Activated CD8-positive, alpha-beta T cell treated with anti-CD3 and anti-CD28 coated beads for 36 hours (primary cell): Measurements from ENCODE around the gene STMN3. TPM values are rescaled to one million over a fixed set of nuclear protein-coding genes. Genes with fewer than 3 reads are reported as not detected.

ENCODE experiments used
- ATAC-seq: fragments of 200-7000 bp; cut with Tn5 transposase; one replicate; pipeline ENCODE4 v1.10.0; 2021; ENCODE audit warnings: mild to moderate bottlenecking, moderate library complexity
- CTCF ChIA-PET: fragments of 350-600 bp; sonication (Branson Sonifier 250); formaldehyde crosslinking; loops from one replicate; lab custom pipeline; 2021; ENCODE audit warnings: antibody characterized with exemption; lab: Charles Lee
- POLR2A ChIA-PET: fragments of 350-600 bp; sonication (Branson Sonifier 250); formaldehyde crosslinking; loops from one replicate; lab custom pipeline; 2021; ENCODE audit warnings: antibody characterized with exemption; lab: Charles Lee
- DNase-seq: peaks from one replicate; pipeline ENCODE4 v3.0.0-alpha.2; 2020
- H3K27ac Mint-ChIP-seq: one replicate; pipeline ENCODE4 v1.8.0; 2021; ENCODE audit warnings: mild to moderate bottlenecking, mixed read lengths
- H3K27me3 Mint-ChIP-seq: one replicate; pipeline ENCODE4 v1.8.0; 2021; ENCODE audit warnings: mixed read lengths
- H3K36me3 Mint-ChIP-seq: one replicate; pipeline ENCODE4 v1.8.0; 2021; ENCODE audit warnings: low read depth, mixed read lengths
- H3K4me1 Mint-ChIP-seq: one replicate; pipeline ENCODE4 v1.8.0; 2021; ENCODE audit warnings: low read depth, mixed read lengths
- H3K4me3 Mint-ChIP-seq: one replicate; pipeline ENCODE4 v1.8.0; 2021; ENCODE audit warnings: mild to moderate bottlenecking, moderate library complexity, mixed read lengths
- H3K9me3 Mint-ChIP-seq: one replicate; pipeline ENCODE4 v1.8.0; 2021; ENCODE audit warnings: mixed read lengths
- intact Hi-C: fragments of 100-400 bp; cut with micrococcal nuclease; formaldehyde crosslinking; loops from one replicate; pipeline ENCODE4 v1.10.0; 2022
- total RNA-seq, 2 experiments: library from RNA; stranded (reverse); gene quantifications; one replicate each; pipeline ENCODE4 v1.2.3, GENCODE V29; 2021
- TF ChIP-seq, protein P1 (sequence below): fragments of 200-600 bp; IDR thresholded peaks from one replicate; pipeline ENCODE4 v1.8.0; 2022; ENCODE audit warnings: antibody characterized with exemption, mild to moderate bottlenecking

STMN3 gene
- total RNA-seq, 2 experiments from 2014 or later: 17.8 to 18.4 TPM

GRCh38 chr20:63697357-63697867 is 44.2 kb upstream of the STMN3 start:
- DNase-seq: no peak
- no peak for ATAC-seq
- Mint-ChIP-seq H3K27ac (no peak overlapping the region), H3K4me1 (peaks cover 26% of the 10 kb centered on the region), H3K27me3 (no peaks in the 10 kb centered on the region), H3K36me3 (peaks cover 16% of the 10 kb centered on the region), H3K9me3 (no peaks in the 10 kb centered on the region), H3K4me3 (no peak overlapping the region)
- ChIA-PET CTCF (interaction anchor here (0.6 to 1.3 kb wide), 2 partner anchors 158 to 160 kb away, joined by 3 read pairs; no protein-coding TSS in a partner anchor), POLR2A (interaction anchor here (0.8 to 2.7 kb wide), 6 partner anchors 9 to 159 kb away, joined by 3 to 16 read pairs (median 8); partner anchors contain the start of genes ARFRP1, LIME1 and ZGPAT)
- intact Hi-C loops: no loop called here
- TF ChIP-seq, protein P1, sequence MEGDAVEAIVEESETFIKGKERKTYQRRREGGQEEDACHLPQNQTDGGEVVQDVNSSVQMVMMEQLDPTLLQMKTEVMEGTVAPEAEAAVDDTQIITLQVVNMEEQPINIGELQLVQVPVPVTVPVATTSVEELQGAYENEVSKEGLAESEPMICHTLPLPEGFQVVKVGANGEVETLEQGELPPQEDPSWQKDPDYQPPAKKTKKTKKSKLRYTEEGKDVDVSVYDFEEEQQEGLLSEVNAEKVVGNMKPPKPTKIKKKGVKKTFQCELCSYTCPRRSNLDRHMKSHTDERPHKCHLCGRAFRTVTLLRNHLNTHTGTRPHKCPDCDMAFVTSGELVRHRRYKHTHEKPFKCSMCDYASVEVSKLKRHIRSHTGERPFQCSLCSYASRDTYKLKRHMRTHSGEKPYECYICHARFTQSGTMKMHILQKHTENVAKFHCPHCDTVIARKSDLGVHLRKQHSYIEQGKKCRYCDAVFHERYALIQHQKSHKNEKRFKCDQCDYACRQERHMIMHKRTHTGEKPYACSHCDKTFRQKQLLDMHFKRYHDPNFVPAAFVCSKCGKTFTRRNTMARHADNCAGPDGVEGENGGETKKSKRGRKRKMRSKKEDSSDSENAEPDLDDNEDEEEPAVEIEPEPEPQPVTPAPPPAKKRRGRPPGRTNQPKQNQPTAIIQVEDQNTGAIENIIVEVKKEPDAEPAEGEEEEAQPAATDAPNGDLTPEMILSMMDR: no peak

DNA sequence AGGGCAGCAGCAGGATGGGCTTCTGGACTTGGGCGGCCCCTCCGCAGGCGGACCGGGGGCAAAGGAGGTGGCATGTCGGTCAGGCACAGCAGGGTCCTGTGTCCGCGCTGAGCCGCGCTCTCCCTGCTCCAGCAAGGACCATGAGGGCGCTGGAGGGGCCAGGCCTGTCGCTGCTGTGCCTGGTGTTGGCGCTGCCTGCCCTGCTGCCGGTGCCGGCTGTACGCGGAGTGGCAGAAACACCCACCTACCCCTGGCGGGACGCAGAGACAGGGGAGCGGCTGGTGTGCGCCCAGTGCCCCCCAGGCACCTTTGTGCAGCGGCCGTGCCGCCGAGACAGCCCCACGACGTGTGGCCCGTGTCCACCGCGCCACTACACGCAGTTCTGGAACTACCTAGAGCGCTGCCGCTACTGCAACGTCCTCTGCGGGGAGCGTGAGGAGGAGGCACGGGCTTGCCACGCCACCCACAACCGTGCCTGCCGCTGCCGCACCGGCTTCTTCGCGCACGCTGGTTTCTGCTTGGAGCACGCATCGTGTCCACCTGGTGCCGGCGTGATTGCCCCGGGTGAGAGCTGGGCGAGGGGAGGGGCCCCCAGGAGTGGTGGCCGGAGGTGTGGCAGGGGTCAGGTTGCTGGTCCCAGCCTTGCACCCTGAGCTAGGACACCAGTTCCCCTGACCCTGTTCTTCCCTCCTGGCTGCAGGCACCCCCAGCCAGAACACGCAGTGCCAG is 43.6 kb upstream of the STMN3 start, which contains the start of gene TNFRSF6B:
TNFRSF6B (plus strand) TSS at position 25 of the 729 bp plus-strand sequence; CDS start at position 141, 116 bp downstream.
- TF ChIP-seq, protein P1: no peak
- ATAC-seq: peak; percentile 14
- Mint-ChIP-seq H3K4me3 (no peak within 1 kb of the TSS), H3K27ac (peak within 1 kb of the TSS; percentile 25), H3K36me3 (peaks cover 18% of the 10 kb centered on the region), H3K4me1 (peaks cover 26% of the 10 kb centered on the region), H3K9me3 (no peaks in the 10 kb centered on the region), H3K27me3 (no peaks in the 10 kb centered on the region)
- ChIA-PET CTCF (interaction anchor here (0.6 to 1.3 kb wide), 3 partner anchors 88 to 159 kb away, joined by 3 read pairs; no protein-coding TSS in a partner anchor), POLR2A (interaction anchor here (1.1 to 2.7 kb wide), 8 partner anchors 8 to 175 kb away, joined by 3 to 16 read pairs (median 4); partner anchors contain the start of genes ABHD16B, ARFRP1, LIME1 and ZGPAT)
- intact Hi-C loops: no loop called here
- peak; percentile 28 for DNase-seq

- ChIA-PET CTCF (interaction anchor here (0.8 kb wide), 1 partner anchor 88 kb away, joined by 3 read pairs; no protein-coding TSS in a partner anchor), POLR2A (interaction anchor here (0.8 to 2.7 kb wide), 5 partner anchors 9 to 174 kb away, joined by 3 to 13 read pairs (median 4); partner anchors contain the start of gene ABHD16B)
- Mint-ChIP-seq H3K4me3 (no peak overlapping the region), H3K9me3 (no peaks in the 10 kb centered on the region), H3K27me3 (no peaks in the 10 kb centered on the region), H3K27ac (peak overlapping the region; percentile 25), H3K4me1 (peaks cover 26% of the 10 kb centered on the region), H3K36me3 (peaks cover 18% of the 10 kb centered on the region)
- TF ChIP-seq, protein P1: no peak
- peak; percentile 72 for DNase-seq
- intact Hi-C loops: no loop called here
- ATAC-seq: peak; percentile 75
Observed at GRCh38 chr20:63696306-63696627, 43.0 kb upstream of the STMN3 start.

DNA sequence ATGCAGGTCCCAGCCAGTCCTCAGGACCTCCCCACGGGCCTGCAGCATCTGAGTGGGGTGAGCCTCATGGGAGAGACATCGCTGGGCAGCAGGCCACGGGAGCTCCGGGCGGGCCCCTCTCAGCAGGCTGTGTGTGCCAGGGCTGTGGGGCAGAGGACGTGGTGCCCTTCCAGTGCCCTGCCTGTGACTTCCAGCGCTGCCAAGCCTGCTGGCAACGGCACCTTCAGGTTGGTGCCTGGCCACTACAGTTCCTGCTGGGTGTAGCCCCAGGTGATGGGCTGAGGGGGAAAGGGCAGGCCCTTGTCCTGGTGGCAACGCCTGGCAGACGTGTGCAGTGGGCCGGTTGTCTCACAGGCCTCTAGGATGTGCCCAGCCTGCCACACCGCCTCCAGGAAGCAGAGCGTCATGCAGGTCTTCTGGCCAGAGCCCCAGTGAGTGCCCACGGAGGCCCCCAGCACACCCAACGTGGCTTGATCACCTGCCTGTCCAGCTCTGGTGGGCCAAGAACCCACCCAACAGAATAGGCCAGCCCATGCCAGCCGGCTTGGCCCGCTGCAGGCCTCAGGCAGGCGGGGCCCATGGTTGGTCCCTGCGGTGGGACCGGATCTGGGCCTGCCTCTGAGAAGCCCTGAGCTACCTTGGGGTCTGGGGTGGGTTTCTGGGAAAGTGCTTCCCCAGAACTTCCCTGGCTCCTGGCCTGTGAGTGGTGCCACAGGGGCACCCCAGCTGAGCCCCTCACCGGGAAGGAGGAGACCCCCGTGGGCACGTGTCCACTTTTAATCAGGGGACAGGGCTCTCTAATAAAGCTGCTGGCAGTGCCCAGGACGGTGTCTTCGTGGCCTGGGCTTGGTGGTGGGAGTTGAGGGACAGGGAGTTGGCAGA is 42.4 kb upstream of the STMN3 start:
- Mint-ChIP-seq H3K27me3 (no peaks in the 10 kb centered on the region), H3K27ac (peak overlapping the region; percentile 25), H3K4me1 (peaks cover 26% of the 10 kb centered on the region), H3K36me3 (peaks cover 18% of the 10 kb centered on the region), H3K4me3 (no peak overlapping the region), H3K9me3 (no peaks in the 10 kb centered on the region)
- intact Hi-C loops: no loop called here
- ATAC-seq (no peak), DNase-seq (no peak)
- ChIA-PET POLR2A (interaction anchor here (0.8 to 2.7 kb wide), 6 partner anchors 9 to 174 kb away, joined by 3 to 13 read pairs (median 4); partner anchors contain the start of gene ABHD16B), CTCF (interaction anchor here (0.8 kb wide), 1 partner anchor 89 kb away, joined by 3 read pairs; no protein-coding TSS in a partner anchor)
- TF ChIP-seq, protein P1: no peak
